GM23338 (cell line): ENCODE data around the gene KANK4. TPM values are rescaled to one million over a fixed set of nuclear protein-coding genes. Genes with fewer than 3 reads are reported as not detected.

ENCODE experiments used
- ATAC-seq: fragments of 200-7000 bp; cut with Tn5 transposase; 3 replicates; pipeline ENCODE4 v1.9.1; 2020
- DNase-seq: peaks from one replicate; pipeline ENCODE4 v3.0.0-alpha.2; 2015; ENCODE audit warnings: low spot score
- H2AFZ ChIP-seq: fragments of 200-600 bp; sonication (generic); 2 replicates; pipeline ENCODE4 v1.8.0; 2016; ENCODE audit warnings: antibody characterized with exemption, mild to moderate bottlenecking, moderate library complexity
- H3F3A ChIP-seq: fragments of 200-600 bp; sonication (generic); replicated peaks from 2 replicates; pipeline ENCODE4 v1.8.0; 2017; ENCODE audit warnings: antibody characterized with exemption, mixed run types, low read depth
- H3K27ac ChIP-seq: fragments of 200-600 bp; sonication (generic); 2 replicates; pipeline ENCODE4 v1.6.1; 2016; ENCODE audit warnings: low read depth
- H3K27me3 ChIP-seq: fragments of 200-600 bp; sonication (generic); 2 replicates; pipeline ENCODE4 v1.8.0; 2016; ENCODE audit warnings: mild to moderate bottlenecking, mixed run types, moderate library complexity; ENCODE audit not compliant: insufficient read depth
- H3K36me3 ChIP-seq: fragments of 200-600 bp; sonication (generic); 2 replicates; pipeline ENCODE4 v1.8.0; 2016; ENCODE audit warnings: mild to moderate bottlenecking; ENCODE audit not compliant: insufficient read depth
- H3K4me1 ChIP-seq: fragments of 200-600 bp; sonication (generic); 2 replicates; pipeline ENCODE4 v1.8.0; 2016; ENCODE audit warnings: mild to moderate bottlenecking, moderate library complexity; ENCODE audit not compliant: insufficient read depth
- H3K4me2 ChIP-seq: fragments of 200-600 bp; sonication (generic); 2 replicates; pipeline ENCODE4 v1.7.1; 2017; ENCODE audit warnings: mixed run types
- H3K4me3 ChIP-seq: fragments of 200-600 bp; sonication (generic); 2 replicates; pipeline ENCODE4 v1.6.1; 2016; ENCODE audit warnings: mixed run types
- H3K79me2 ChIP-seq: fragments of 200-600 bp; sonication (generic); replicated peaks from 2 replicates; pipeline ENCODE4 v1.8.0; 2017; ENCODE audit warnings: mild to moderate bottlenecking; ENCODE audit not compliant: insufficient read depth
- H3K9me2 ChIP-seq: fragments of 200-600 bp; sonication (generic); 2 replicates; pipeline ENCODE4 v1.8.0; 2017; ENCODE audit not compliant: insufficient read depth
- H4K20me1 ChIP-seq: fragments of 200-600 bp; sonication (generic); replicated peaks from 2 replicates; pipeline ENCODE4 v1.8.0; 2017; ENCODE audit warnings: mild to moderate bottlenecking; ENCODE audit not compliant: insufficient read depth
- H3K27ac Mint-ChIP-seq: 2 replicates; pipeline ENCODE4 v1.8.0; 2020; ENCODE audit warnings: inconsistent platforms, mild to moderate bottlenecking, moderate library complexity, mixed read lengths
- H3K27me3 Mint-ChIP-seq: 3 replicates; pipeline ENCODE4 v1.8.0; 2022; ENCODE audit warnings: low read depth, mild to moderate bottlenecking, moderate library complexity, mixed read lengths, inconsistent platforms; ENCODE audit not compliant: insufficient read depth, poor library complexity
- H3K36me3 Mint-ChIP-seq: 3 replicates; pipeline ENCODE4 v1.8.0; 2021; ENCODE audit warnings: low read depth, mild to moderate bottlenecking, inconsistent platforms, moderate library complexity, mixed read lengths
- H3K4me1 Mint-ChIP-seq: 3 replicates; pipeline ENCODE4 v1.8.0; 2020; ENCODE audit warnings: mild to moderate bottlenecking, inconsistent platforms, mixed read lengths
- H3K4me3 Mint-ChIP-seq: 3 replicates; pipeline ENCODE4 v1.8.0; 2021; ENCODE audit warnings: moderate library complexity, mild to moderate bottlenecking, inconsistent platforms, mixed read lengths
- H3K9me3 Mint-ChIP-seq: 3 replicates; pipeline ENCODE4 v1.8.0; 2020; ENCODE audit warnings: moderate library complexity, mild to moderate bottlenecking, inconsistent platforms, mixed read lengths
- CREB1 ChIP-seq: fragments of 250-450 bp; sonication (Bioruptor Pico); IDR thresholded peaks from 2 replicates; pipeline ENCODE4 v1.5.0; 2020; ENCODE audit warnings: low read depth, mild to moderate bottlenecking, moderate library complexity
- CTCF ChIP-seq, 2 experiments: fragments of 200-600 bp in 1 of 2; sonication (generic) in 1 of 2; conservative IDR thresholded peaks; 2 replicates each; pipeline versions ENCODE4 v1.5.1 to v1.6.1; 2016 to 2017; ENCODE audit warnings: antibody characterized with exemption in 2 of 2, low read depth in 2 of 2, mild to moderate bottlenecking in 2 of 2, moderate library complexity in 1 of 2
- ETS1 ChIP-seq: IDR thresholded peaks from 2 replicates; pipeline ENCODE4 v1.6.1; 2016; ENCODE audit warnings: antibody characterized with exemption
- EZH2 ChIP-seq: fragments of 200-600 bp; sonication (generic); IDR thresholded peaks from one replicate; pipeline ENCODE4 v1.8.0; 2017; ENCODE audit warnings: antibody characterized with exemption, mild to moderate bottlenecking, low read depth; ENCODE audit not compliant: unreplicated experiment
- EZH2phosphoT487 ChIP-seq: fragments of 200-600 bp; sonication (generic); IDR thresholded peaks from one replicate; pipeline ENCODE4 v1.8.1; 2018; ENCODE audit warnings: antibody characterized with exemption; ENCODE audit not compliant: unreplicated experiment
- JUNB ChIP-seq: IDR thresholded peaks from one replicate; pipeline ENCODE4 v1.6.1; 2016; ENCODE audit warnings: antibody characterized with exemption; ENCODE audit not compliant: unreplicated experiment
- NANOG ChIP-seq: IDR thresholded peaks from 2 replicates; pipeline ENCODE4 v1.6.1; 2016; ENCODE audit warnings: antibody characterized with exemption, borderline replicate concordance
- POLR2AphosphoS5 ChIP-seq: IDR thresholded peaks from 2 replicates; pipeline ENCODE4 v1.6.1; 2016; ENCODE audit warnings: antibody characterized with exemption, low read depth
- REST ChIP-seq: IDR thresholded peaks from one replicate; pipeline ENCODE4 v1.6.1; 2018; ENCODE audit warnings: antibody characterized with exemption; ENCODE audit not compliant: unreplicated experiment
- STAT1 ChIP-seq: IDR thresholded peaks from one replicate; pipeline ENCODE4 v1.6.1; 2016; ENCODE audit warnings: antibody characterized with exemption; ENCODE audit not compliant: unreplicated experiment
- ZNF114 ChIP-seq: fragments of 250-450 bp; sonication (Bioruptor Pico); IDR thresholded peaks from 2 replicates; pipeline ENCODE4 v1.5.0; 2020; ENCODE audit warnings: mild to moderate bottlenecking, moderate library complexity
- ZNF331 ChIP-seq: fragments of 250-450 bp; sonication (Bioruptor Pico); IDR thresholded peaks from 2 replicates; pipeline ENCODE4 v1.5.0; 2020; ENCODE audit warnings: low read depth, mild to moderate bottlenecking, moderate library complexity
- ZNF462 ChIP-seq: fragments of 250-450 bp; sonication (Bioruptor Pico); IDR thresholded peaks from 2 replicates; pipeline ENCODE4 v1.5.0; 2020; ENCODE audit warnings: mild to moderate bottlenecking, moderate library complexity
- polyA plus RNA-seq: library from polyadenylated mRNA; unstranded; fragments of >200 nt; fragmentation: Nextera tagmentation; extraction: Ambion mirVana; gene quantifications from 2 replicates; pipeline ENCODE4 v1.2.1, GENCODE V29; 2016
- total RNA-seq: library from RNA; depleted of rRNA; stranded (reverse); fragments of >200 nt; shearing (Covaris generic); gene quantifications from 2 replicates; pipeline ENCODE4 v1.2.3, GENCODE V29; 2014

KANK4 gene
- total and polyA plus RNA-seq, 2 experiments from 2014 or later = 0.31 to 0.42 TPM

- Histone ChIP-seq H3K79me2 (no peaks in the 10 kb centered on the region), H3K27me3 (no peaks in the 10 kb centered on the region), H3F3A (no peaks in the 10 kb centered on the region; the same call in 1 of the 2 replicates), H3K4me1 (peaks cover 38% of the 10 kb centered on the region), H3K4me3 (no peak overlapping the region), H3K4me2 (no peak overlapping the region), H3K27ac (no peak overlapping the region), H2AFZ (no peak overlapping the region), H3K36me3 (no peaks in the 10 kb centered on the region), H3K9me2 (no peaks in the 10 kb centered on the region), H4K20me1 (no peaks in the 10 kb centered on the region)
- TF ChIP-seq CREB1 (no peak), EZH2 (no peak), ZNF331 (CRISPR knock-in tag) (no peak), STAT1 (no peak), EZH2phosphoT487 (no peak), ETS1 (no peak), POLR2AphosphoS5 (no peak), REST (no peak), CTCF (conservative IDR thresholded peaks at IDR 0.05; ENCODE audit: low read depth in 2 of 2) (no peak), ZNF114 (no peak), JUNB (no peak), NANOG (no peak), ZNF462 (CRISPR knock-in tag) (no peak)
- Mint-ChIP-seq H3K27ac (no peak overlapping the region), H3K4me3 (no peak overlapping the region), H3K36me3 (no peaks in the 10 kb centered on the region), H3K9me3 (no peaks in the 10 kb centered on the region), H3K4me1 (peaks cover 26% of the 10 kb centered on the region), H3K27me3 (peaks cover 9% of the 10 kb centered on the region)
- no peak for DNase-seq
- ATAC-seq = no peak
These were observed 131.7 kb downstream of the KANK4 start for GRCh38 chr1:62187548-62187947.
